Common myeloid progenitor, CD34-positive (primary cell): ENCODE data around the gene C5orf63.

Source experiments
- CTCF ChIA-PET: fragments of 350-600 bp; sonication (Branson Sonifier 250); formaldehyde crosslinking; loops from one replicate; lab custom pipeline; 2021; ENCODE audit warnings: antibody characterized with exemption; lab: Charles Lee
- POLR2A ChIA-PET: fragments of 350-600 bp; sonication (Branson Sonifier 250); formaldehyde crosslinking; loops from one replicate; lab custom pipeline; 2021; ENCODE audit warnings: antibody characterized with exemption; lab: Charles Lee
- DNase-seq, 3 donors: peaks; one replicate each; pipeline versions ENCODE4 v3.0.0 to v3.0.0-alpha.2; 2013
- H3K27ac ChIP-seq, 2 experiments: 1 replicate in 1 of 2; 2 replicates in 1 of 2; pipeline ENCODE4 v1.7.0; 2013; ENCODE audit warnings: inconsistent platforms in 2 of 2, low read length in 2 of 2, mild to moderate bottlenecking in 2 of 2, low read depth in 1 of 2, moderate library complexity in 1 of 2; ENCODE audit not compliant: severe bottlenecking in 2 of 2, insufficient read depth in 1 of 2, poor library complexity in 1 of 2
- H3K27me3 ChIP-seq, 5 experiments: replicated peaks in 2 of 5; 1 replicate in 3 of 5; 2 replicates in 2 of 5; pipeline versions ENCODE4 v1.6.1 to v1.7.0; 2013; ENCODE audit warnings: low read length in 4 of 5, mild to moderate bottlenecking in 2 of 5, moderate library complexity in 2 of 5, inconsistent platforms in 1 of 5; ENCODE audit not compliant: insufficient read depth in 5 of 5, control insufficient read depth in 4 of 5
- H3K36me3 ChIP-seq, 4 experiments: 1 replicate in 2 of 4; 2 replicates in 2 of 4; pipeline versions ENCODE4 v1.6.1 to v1.7.0; 2013; ENCODE audit warnings: low read length in 3 of 4, control low read depth in 1 of 4, mild to moderate bottlenecking in 1 of 4; ENCODE audit not compliant: control insufficient read depth in 4 of 4, insufficient read depth in 4 of 4
- H3K4me1 ChIP-seq, 4 experiments: 1 replicate in 3 of 4; 2 replicates in 1 of 4; pipeline versions ENCODE4 v1.6.1 to v1.7.1; 2013; ENCODE audit warnings: low read length in 3 of 4, mild to moderate bottlenecking in 3 of 4, control low read depth in 1 of 4, inconsistent platforms in 1 of 4, moderate library complexity in 1 of 4; ENCODE audit not compliant: control insufficient read depth in 4 of 4, insufficient read depth in 4 of 4; ENCODE audit errors: control extremely low read depth in 1 of 4
- H3K4me3 ChIP-seq, 7 experiments: 1 replicate in 4 of 7; 2 replicates in 3 of 7; pipeline versions ENCODE4 v1.5.1 to v1.7.0; 2013; ENCODE audit warnings: mild to moderate bottlenecking in 7 of 7, low read length in 6 of 7, moderate library complexity in 6 of 7, inconsistent platforms in 2 of 7, low read depth in 2 of 7, control low read depth in 1 of 7; ENCODE audit not compliant: insufficient read depth in 4 of 7, control insufficient read depth in 1 of 7; ENCODE audit errors: extremely low read depth in 1 of 7
- H3K9me3 ChIP-seq, 5 experiments: 1 replicate in 4 of 5; 2 replicates in 1 of 5; pipeline versions ENCODE4 v1.6.1 to v1.7.1; 2013; ENCODE audit warnings: low read length in 4 of 5, mild to moderate bottlenecking in 2 of 5, inconsistent platforms in 1 of 5, low read depth in 1 of 5, moderate library complexity in 1 of 5; ENCODE audit not compliant: control insufficient read depth in 4 of 5, insufficient read depth in 2 of 5; ENCODE audit errors: control extremely low read depth in 1 of 5
- WGBS: methylation state at CpG from one replicate; pipeline ENCODE4 v1.1.5; 2013; ENCODE audit not compliant: insufficient coverage; 5-methylcytosine and 5-hydroxymethylcytosine counted together

Gene C5orf63

DNA sequence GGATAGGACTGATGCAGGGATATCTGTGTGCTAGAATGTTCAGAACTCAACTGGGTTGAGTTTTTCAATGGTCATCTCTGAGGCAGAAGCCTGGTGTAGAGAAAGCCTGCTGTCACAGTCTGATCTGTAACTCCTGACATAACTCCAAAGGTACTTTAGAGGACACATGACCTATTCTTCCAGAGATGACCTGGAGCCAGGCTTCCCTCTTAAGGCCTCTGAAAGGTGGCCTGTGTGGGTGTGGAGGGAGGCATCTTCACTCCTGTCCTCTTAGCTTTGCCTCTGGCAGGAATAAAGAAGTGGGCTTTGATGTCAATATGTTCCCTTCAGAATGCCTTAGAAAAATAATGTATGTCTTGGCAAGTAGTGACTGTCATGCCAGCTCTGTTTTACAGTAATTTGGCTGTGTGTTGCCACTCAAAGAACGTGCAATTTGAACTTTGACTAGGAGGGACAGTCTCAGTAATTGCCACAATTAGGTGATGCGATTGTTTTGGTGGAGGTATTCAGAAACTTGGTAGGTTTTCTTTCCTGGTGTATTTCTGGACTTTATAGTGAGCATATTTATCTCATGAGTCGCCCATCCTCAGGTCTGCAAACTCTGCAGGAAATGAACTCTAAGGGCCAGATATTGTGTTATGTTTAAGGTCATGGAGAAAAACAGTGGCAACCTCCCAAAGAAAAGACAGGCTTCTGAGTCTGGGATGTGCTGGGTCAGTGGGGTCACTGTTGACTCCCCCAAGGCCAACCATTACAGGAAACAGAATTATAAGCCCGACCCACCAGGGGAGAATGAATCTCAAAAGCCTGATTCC lies 3.2 kb upstream of the C5orf63 start:
- ChIA-PET POLR2A (no interaction called here), CTCF (no interaction called here)
- Histone ChIP-seq H3K27ac (no peak overlapping the region), H3K9me3 (no peaks in the 10 kb centered on the region), H3K4me3 (no peak overlapping the region), H3K4me1 (peaks cover 0 to 14% (median 4%) of the 10 kb centered on the region in 4 experiments), H3K27me3 (no peaks in the 10 kb centered on the region), H3K36me3 (no peaks in the 10 kb centered on the region)
- WGBS, result 100% methylated on average over 3 of the region's 4 CpGs
- DNase-seq, result no peak

DNA sequence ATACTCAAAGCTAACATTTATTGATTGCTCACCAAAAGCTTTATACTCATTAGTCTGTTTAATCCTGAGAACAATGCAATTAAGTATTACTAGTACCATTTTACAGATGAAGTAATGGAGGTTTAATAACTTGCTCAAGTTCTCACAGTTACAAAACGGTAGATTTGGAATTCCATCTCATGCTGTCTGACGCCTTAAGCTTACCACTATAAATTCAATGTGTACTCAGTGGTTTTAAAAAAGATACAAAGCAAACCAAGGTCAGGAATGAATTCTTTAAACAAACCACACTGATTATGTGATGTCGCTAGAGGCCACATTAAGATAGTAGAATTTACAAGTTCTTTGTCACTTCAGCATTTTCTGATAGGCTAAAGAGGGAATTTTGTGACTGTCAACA lies 1.2 kb upstream of the C5orf63 start:
- no peak overlapping the region for H3K27ac ChIP-seq
- 100% methylated on average over 1 of the region's 3 CpGs for WGBS
- no peaks in the 10 kb centered on the region for H3K27me3 ChIP-seq
- no peaks in the 10 kb centered on the region for H3K9me3 ChIP-seq
- no peak for DNase-seq
- H3K4me3 ChIP-seq, result no peak overlapping the region
- peaks cover 0 to 7% (median 4%) of the 10 kb centered on the region in 4 experiments for H3K4me1 ChIP-seq
- CTCF ChIA-PET, result interaction anchor here (1.3 to 1.4 kb wide), 3 partner anchors 10 to 20 kb away, joined by 3 to 4 read pairs (median 4); no protein-coding TSS in a partner anchor
- POLR2A ChIA-PET, result interaction anchor here (0.6 kb wide), 1 partner anchor 108 kb away, joined by 3 read pairs; no protein-coding TSS in a partner anchor
- peaks cover 0 to 4% (median 1%) of the 10 kb centered on the region in 4 experiments for H3K36me3 ChIP-seq

DNA sequence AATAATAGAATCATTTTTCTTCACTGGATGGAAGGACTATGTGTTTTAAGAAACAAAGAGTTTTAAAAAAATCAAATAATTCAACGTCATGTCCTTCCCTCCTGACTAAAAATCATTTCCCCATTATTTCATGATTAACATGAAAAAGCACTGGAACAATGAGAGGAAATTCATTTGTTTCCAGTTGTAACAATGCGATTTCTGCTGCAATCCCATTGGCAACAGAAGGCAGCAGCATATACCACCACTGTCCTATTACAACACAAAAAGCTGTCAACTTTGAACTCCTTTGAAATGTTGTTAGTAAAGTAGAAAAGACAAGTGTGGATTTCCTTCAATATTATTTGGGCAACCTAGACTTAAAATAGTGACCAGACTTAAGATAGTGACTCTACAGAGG lies 3.1 kb downstream of the C5orf63 start:
- Histone ChIP-seq H3K27ac (no peak overlapping the region), H3K4me1 (peaks cover 0 to 7% (median 4%) of the 10 kb centered on the region in 4 experiments), H3K4me3 (no peak overlapping the region), H3K36me3 (peaks cover 0 to 5% (median 1%) of the 10 kb centered on the region in 4 experiments), H3K27me3 (no peaks in the 10 kb centered on the region), H3K9me3 (no peaks in the 10 kb centered on the region)
- ChIA-PET POLR2A (no interaction called here), CTCF (no interaction called here)
- no CpG with 5 or more reads among the region's 2 CpGs for WGBS
- no peak for DNase-seq

DNA sequence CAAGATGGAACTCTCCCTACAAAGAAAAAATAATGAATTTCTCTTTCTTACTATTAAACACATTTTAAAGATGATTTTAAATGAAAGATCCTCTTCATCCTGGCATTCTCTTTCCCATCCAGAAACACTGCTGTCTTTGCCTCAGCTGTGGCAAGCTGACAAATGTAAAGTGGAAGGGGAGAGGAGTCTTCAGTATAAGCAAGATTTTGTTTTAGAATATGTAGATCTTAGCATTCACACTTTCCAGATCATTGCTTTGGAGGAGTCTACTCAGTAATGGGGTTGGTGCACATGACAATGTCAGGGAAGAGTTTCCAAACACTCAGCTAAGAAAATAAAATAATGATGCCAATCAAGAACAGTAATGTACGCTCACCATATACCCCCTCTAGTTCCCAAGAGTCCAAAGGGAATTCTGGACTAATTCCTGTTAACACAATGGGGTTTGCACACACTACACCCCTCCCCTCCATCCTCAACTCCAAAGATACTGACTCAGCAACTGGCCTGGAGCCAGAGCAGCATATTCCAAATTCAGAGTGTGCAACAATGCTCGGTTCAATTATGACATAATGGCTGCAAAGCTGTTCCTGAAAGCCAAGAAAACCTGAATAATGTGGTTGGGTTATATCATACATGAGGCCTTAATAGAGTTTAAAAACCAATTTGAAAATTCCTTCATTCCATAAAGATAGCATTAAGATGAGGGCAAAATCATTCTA lies 4.6 kb downstream of the C5orf63 start:
- ChIA-PET CTCF (no interaction called here), POLR2A (no interaction called here)
- Histone ChIP-seq H3K4me1 (peaks cover 0 to 7% (median 4%) of the 10 kb centered on the region in 4 experiments), H3K27ac (no peak overlapping the region), H3K9me3 (no peaks in the 10 kb centered on the region), H3K27me3 (no peaks in the 10 kb centered on the region), H3K36me3 (peaks cover 0 to 5% (median 2%) of the 10 kb centered on the region in 4 experiments), H3K4me3 (no peak overlapping the region)
- no peak for DNase-seq
- 89% methylated on average over 1 of the region's 2 CpGs for WGBS

DNA sequence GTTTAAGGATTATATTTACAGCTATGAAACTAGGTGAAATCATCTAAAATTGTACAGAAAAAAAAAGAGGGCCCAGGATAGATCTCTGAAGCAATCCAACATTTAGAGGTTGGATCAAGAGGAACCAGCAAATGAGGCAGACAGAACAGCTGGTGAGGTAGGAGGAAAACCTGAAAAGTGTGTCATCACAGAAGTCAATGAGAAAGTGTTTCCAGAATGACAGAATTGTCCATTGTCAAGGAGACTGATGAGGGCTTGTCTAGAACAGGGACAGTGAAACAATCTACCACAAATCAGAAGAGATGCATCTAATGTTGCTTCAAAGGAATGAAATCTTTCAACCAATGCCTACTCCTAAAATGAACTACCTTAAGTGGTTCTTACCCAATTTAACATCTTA lies 6.6 kb downstream of the C5orf63 start:
- no peaks in the 10 kb centered on the region for H3K27me3 ChIP-seq
- H3K9me3 ChIP-seq, result no peaks in the 10 kb centered on the region
- H3K36me3 ChIP-seq, result peaks cover 0 to 7% (median 2%) of the 10 kb centered on the region in 4 experiments
- H3K27ac ChIP-seq, result no peak overlapping the region
- H3K4me3 ChIP-seq, result no peak overlapping the region
- H3K4me1 ChIP-seq, result no peaks in the 10 kb centered on the region
- DNase-seq, result no peak
- POLR2A ChIA-PET, result no interaction called here
- CTCF ChIA-PET, result interaction anchor here (1.2 kb wide), 1 partner anchor 9 kb away, joined by 3 read pairs; no protein-coding TSS in a partner anchor

DNA sequence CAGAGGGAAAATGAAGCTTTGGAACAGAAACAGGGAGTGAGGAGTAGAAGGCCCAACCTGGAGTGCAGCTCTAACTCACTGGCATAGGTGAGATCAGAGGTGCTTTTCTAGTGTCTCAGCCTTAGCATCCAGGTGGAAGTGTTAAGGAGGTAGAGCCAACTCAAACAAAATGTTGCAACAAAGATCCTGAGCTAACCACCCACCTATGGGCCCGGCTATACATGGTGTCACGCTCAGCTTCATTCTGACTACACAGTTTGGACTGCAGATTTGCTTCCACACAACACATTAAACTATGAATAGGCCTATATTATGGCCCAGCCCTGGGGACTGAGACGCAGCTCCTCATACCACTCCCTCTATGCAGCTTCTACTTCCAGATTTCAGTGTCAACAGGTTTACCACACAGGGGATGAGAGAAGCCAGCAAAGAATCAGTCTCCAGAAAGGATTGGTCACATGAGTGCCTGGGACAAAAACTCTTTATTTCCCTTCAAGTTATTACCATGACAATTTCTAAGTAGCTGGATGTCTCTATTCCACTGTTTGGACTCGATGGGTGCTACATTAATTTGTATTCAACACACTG lies 9.0 kb downstream of the C5orf63 start:
- no peak overlapping the region for H3K4me3 ChIP-seq
- ChIA-PET POLR2A (no interaction called here), CTCF (interaction anchor here (1.1 kb wide), 1 partner anchor 9 kb away, joined by 3 read pairs; no protein-coding TSS in a partner anchor)
- H3K9me3 ChIP-seq, result no peaks in the 10 kb centered on the region
- H3K27ac ChIP-seq, result no peak overlapping the region
- no peaks in the 10 kb centered on the region for H3K27me3 ChIP-seq
- H3K4me1 ChIP-seq, result no peaks in the 10 kb centered on the region
- peaks cover 0 to 4% (median under 1%) of the 10 kb centered on the region in 4 experiments for H3K36me3 ChIP-seq
- WGBS, result 98% methylated on average over 4 of the region's 4 CpGs
- no peak for DNase-seq
